Ammon's horn (tissue), 1 donor: ENCODE measurements around the gene TMEM200A.
"Not testable (repeated sequence)": the region's sequence is repeated elsewhere in the genome, so short reads cannot be mapped to it uniquely, and the experiment has no call there.

Experiments used
- DNase-seq: peaks from one replicate; pipeline ENCODE4 v3.0.0-alpha.2; 2016; ENCODE audit warnings: low spot score

The TMEM200A gene

GRCh38 chr6:130365166-130366106 is at the start of gene TMEM200A:
Gene TMEM200A (plus strand): TSS chr6:130366017. CDS start chr6:130440423, 74,406 bp downstream.
- DNase-seq = peak; percentile 8

DNA sequence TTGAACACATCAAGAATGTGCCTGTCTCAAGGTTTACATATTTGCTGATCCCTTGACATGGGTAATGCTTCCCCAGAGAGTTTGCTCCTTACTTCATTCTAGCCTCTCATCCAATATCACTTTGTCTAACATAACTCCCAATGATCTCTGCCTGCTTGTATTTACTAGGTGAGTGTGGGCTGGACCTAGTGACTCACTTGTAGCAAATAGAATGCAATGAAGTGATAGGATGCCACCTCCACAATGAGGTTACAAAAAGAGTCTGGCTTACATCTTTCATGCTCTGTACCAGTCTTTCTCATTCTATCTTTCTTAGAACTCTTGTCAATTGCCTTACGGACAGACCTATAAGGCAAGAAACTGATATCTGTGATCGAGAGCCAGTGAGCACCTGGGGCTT is 44.9 kb upstream of the TMEM200A start:
- DNase-seq = peak; percentile 34

DNA sequence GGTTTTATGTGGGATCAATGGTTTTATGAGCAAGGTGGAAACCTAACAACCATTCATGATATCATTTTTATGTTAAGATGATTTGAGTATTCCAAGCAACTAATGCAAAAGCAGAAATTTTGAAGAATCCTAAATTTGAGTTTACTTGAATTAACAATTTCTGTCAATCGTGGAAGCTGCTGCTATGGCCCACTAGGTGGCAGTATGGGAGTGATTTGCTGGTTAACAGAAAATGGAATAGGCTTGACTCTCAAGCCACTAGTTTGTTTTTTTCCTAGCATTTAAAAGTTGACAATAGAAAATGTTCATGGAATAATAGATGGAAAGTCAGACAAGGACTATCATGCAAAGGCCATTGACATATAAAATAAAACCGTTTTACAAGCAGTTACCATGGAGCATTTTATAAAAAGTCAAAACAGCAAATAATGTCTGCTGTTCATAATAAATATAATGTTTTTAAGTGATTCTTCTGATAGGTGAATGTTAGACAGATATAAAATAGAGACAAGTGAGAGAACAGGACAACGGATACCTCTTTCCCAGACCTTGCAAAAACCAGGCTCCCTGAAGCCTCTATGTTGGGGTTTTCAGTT is 43.0 kb upstream of the TMEM200A start:
- peak; percentile 85 for DNase-seq

DNA sequence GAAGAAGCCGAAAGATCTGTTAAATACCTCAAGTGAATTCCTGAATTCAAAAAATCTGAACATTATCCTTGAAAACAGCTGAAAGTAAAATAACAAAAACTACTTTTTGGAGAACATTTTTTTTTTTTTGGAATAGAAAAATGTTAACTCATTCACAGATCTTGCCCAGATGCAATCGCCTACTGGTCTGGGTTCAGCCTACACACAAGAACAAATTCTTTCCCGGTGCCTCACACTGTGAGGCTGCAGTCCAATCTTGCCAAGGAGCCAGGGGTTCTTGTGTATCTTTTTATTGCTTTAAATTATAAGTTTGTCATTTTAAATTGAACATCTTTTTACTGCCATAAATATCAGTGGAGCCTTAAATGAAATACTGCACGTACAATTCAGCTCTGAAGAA is 41.2 kb upstream of the TMEM200A start:
- no peak for DNase-seq

- DNase-seq = no peak
Observed at GRCh38 chr6:130326496-130326895, 39.3 kb upstream of the TMEM200A start.

GRCh38 chr6:130337534-130337933 is 28.3 kb upstream of the TMEM200A start:
- no peak for DNase-seq

GRCh38 chr6:130346324-130346723 is 19.5 kb upstream of the TMEM200A start:
- not testable (repeated sequence) for DNase-seq

- DNase-seq = no peak
Observed at GRCh38 chr6:130354322-130354721, 11.5 kb upstream of the TMEM200A start.

DNA sequence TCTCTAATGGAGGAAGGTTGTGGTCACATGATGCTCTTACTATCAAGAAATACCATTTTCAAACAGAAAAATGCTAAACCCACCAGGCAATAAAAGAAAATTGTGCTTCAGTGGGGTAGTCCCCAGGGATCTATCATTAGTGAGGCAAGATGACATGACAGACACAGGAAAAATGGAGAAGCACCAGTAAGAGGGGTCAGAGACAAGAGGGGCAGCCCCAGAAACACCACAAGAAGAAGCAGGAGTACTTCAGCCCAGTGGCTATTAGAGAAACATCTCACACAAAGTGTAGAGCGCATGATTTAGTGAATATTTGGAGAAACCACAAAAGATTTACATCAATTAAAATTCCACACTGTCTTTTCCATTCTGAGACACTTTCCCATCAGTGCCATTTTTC is 10.2 kb upstream of the TMEM200A start:
- no peak for DNase-seq

GRCh38 chr6:130357436-130357835 is 8.4 kb upstream of the TMEM200A start:
- no peak for DNase-seq

DNA sequence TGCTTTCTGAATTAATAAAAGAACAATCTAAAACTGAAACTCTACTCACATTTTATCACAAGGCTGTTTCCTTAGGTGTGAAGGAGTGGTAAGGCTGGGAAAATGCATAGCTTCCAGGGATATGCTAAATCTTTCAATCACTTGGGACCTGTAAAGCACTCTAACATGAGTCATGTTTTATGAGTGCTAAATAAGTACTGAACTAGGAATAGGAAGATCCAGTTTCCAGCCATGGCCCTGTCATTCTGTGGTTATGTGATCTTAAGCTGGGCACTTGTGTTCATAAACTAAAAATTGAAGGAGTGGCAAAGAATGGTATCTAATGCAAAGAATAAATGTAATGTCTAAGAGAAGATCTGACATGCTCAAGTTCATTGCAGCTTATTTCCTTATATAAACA is 6.1 kb upstream of the TMEM200A start:
- DNase-seq = no peak

- DNase-seq = no peak
Observed at GRCh38 chr6:130362128-130362527, 3.7 kb upstream of the TMEM200A start.

- no peak for DNase-seq
Observed at GRCh38 chr6:130364224-130364780, 1.5 kb upstream of the TMEM200A start.

- peak; percentile 28 for DNase-seq
Observed at GRCh38 chr6:130366107-130367005, 539 bp downstream of the TMEM200A start.

DNA sequence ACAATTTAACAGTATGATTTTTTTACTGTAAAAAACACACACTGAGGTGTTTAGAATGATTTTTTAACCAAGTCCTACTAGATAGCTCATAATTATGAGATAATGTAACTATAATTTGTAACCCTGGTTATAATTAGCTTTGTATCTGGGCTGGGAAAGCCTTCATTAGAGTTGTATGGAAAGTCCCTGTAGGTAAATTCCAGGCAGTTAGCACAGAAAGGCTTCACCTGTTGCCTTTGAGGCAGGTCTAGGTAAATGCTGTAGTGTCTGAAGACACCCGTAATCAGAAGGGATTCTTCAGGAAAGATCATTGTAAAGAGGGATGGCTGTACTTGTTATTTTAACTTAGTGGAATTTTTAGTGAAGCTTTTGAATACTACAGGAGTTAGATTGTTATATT is 1.9 kb downstream of the TMEM200A start:
- DNase-seq = no peak

DNA sequence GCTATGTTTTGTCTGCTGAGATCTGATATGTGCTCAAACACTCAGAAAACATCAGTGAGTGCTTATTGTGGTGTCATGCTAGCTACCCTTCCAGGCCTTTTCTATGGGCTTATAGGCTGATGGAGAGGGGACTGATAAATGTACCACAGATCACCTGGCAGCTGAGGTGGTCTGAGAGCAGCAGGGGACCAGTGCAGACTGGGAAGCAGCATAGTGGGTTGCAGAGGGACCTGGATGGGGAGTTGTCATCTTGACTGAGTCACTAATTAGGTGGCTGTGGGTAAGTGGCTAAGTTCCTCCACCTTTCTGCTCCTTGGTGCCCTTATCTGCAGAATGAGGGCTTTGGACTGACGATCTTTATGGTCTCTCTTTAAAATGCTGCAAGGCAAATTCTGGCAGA is 2.8 kb downstream of the TMEM200A start:
- no peak for DNase-seq

DNA sequence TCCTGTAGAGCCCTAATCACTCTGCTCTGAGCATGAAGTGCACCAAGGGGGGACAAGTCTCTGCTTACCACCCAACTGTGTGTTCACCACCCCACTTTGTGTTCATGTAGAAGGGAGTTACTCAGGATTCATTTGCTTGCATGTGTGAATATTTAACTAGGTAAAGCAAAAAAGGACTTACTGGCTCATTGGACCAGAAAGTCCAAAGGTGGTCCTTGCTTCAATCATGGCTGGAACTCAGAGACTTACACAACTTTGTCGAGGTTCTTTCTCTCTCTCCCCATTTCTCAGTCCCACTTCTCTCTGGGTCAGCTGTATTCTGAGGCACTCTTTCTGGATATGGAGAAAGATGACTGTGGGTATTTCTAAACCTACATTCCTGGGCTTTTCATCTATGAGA is 4.0 kb downstream of the TMEM200A start:
- DNase-seq = no peak

DNA sequence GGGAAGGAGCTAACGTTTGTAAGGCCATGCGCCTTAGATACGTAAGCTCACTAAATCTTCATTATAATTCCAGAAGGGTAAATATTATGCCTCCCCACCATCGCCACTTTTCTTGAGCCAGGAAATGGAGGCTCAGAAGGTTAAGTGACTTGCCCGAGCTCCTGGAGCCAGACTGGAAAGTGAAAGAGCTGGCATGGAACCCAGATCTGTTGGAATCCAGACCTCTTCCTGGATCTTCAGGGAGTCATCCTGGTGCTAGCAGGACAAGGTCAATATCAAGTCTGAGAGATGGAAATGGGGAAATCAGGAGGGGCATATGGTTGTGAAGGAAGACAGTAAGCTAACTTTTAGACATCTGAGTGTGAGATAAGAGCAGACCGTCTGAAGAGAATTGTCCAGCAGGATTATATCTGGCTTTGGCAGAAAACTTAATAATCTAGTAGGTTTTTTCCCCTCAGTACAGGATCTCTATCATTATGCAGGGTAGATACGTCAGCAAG is 6.2 kb downstream of the TMEM200A start:
- DNase-seq = no peak

GRCh38 chr6:130372786-130373185 is 7.0 kb downstream of the TMEM200A start:
- DNase-seq = no peak

- no peak for DNase-seq
Observed at GRCh38 chr6:130373992-130374391, 8.2 kb downstream of the TMEM200A start.

- DNase-seq = no peak
Observed at GRCh38 chr6:130376936-130377335, 11.1 kb downstream of the TMEM200A start.

GRCh38 chr6:130377371-130377770 is 11.6 kb downstream of the TMEM200A start:
- no peak for DNase-seq
